Measurements from ENCODE around the gene JUP.

The JUP gene

DNA sequence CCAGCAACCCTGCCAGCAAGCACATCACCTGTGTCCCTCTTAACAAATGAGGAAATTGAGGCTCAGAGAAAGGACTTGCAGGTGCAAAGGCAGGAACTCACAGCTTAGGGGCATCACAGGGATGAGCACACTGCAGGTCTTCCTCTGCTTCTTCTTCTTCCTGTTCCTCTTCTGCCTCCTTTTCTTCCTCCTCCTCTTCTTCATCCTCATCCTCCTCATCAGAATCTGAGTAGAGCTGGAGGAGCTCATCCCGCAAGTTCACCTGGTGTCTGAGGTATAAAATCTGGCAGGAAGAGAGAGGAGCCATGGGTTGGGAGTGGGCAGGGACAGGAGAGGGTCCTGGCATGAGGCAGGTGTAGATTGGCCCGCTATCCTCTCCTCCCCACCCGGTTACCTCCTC, 54.7 kb downstream of the JUP start:
- POLR2A ChIA-PET: no interaction called here
- CTCF ChIA-PET: interaction anchor here (0.8 to 1.7 kb wide), 3 partner anchors 18 to 80 kb away, joined by 3 to 10 read pairs (median 4); partner anchors contain the start of gene P3H4

DNA sequence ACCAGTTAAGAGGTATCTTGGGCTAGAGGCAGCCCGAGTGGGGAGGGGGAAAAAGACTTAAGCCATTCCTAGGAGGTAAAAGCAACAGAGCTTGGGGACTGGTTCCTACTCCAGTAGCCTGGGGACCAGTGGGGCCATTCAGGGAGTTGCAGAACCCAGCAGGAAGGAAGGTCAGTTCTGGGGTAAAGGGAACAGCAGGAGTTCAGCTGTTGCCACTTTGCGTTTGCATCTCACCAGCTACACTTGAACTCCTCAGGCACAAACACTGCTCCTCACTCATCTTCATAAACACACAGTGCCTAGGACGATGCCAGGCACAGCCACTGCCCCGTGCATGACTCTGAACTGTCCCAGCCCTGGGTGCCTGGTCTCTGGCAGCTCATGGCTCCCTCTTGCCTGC, 56.0 kb downstream of the JUP start:
- no peak for DNase-seq (ENCODE audit: extremely low spot score)
- ChIA-PET CTCF (interaction anchor here (1.7 kb wide), 1 partner anchor 71 kb away, joined by 6 read pairs; no protein-coding TSS in a partner anchor), POLR2A (interaction anchor here (0.7 kb wide), 1 partner anchor 39 kb away, joined by 4 read pairs; no protein-coding TSS in a partner anchor)
- TF ChIP-seq, protein P1, sequence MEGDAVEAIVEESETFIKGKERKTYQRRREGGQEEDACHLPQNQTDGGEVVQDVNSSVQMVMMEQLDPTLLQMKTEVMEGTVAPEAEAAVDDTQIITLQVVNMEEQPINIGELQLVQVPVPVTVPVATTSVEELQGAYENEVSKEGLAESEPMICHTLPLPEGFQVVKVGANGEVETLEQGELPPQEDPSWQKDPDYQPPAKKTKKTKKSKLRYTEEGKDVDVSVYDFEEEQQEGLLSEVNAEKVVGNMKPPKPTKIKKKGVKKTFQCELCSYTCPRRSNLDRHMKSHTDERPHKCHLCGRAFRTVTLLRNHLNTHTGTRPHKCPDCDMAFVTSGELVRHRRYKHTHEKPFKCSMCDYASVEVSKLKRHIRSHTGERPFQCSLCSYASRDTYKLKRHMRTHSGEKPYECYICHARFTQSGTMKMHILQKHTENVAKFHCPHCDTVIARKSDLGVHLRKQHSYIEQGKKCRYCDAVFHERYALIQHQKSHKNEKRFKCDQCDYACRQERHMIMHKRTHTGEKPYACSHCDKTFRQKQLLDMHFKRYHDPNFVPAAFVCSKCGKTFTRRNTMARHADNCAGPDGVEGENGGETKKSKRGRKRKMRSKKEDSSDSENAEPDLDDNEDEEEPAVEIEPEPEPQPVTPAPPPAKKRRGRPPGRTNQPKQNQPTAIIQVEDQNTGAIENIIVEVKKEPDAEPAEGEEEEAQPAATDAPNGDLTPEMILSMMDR (IDR thresholded peaks at IDR 0.05; ENCODE audit: control extremely low read depth, extremely low read depth, low read depth, missing control alignments): no peak

More for the DNA sequence above, 54.7 kb downstream of the JUP start:
- DNase-seq (ENCODE audit: extremely low spot score): no peak
- TF ChIP-seq, protein P1 (IDR thresholded peaks at IDR 0.05; ENCODE audit: control extremely low read depth, extremely low read depth, low read depth, missing control alignments): no peak

DNA sequence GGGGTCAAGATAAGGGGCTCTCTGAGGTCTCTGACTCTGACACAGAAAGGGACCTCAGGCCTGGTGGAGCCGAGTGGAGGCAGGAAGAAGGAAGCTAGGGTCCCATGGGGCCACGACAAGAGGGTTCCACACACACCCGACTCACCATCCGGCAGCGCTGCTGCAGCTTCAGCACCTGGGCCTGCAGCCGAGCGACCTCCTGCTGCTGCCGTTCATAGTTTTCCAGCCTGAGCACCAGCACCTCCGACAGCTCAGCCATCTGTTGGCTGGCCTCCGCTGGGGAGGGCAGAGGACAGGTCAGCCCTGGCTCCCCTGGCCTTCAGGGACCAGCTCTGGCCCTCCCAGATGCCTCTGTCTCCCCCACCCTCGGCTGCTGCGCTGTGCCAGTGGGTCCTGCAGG, 58.5 kb downstream of the JUP start:
- no peak for DNase-seq (ENCODE audit: extremely low spot score)
- POLR2A ChIA-PET: no interaction called here
- CTCF ChIA-PET: interaction anchor here (1.4 kb wide), 2 partner anchors 9 to 74 kb away, joined by 4 to 5 read pairs; no protein-coding TSS in a partner anchor
- TF ChIP-seq, protein P1 (IDR thresholded peaks at IDR 0.05; ENCODE audit: control extremely low read depth, extremely low read depth, low read depth, missing control alignments): no peak

DNA sequence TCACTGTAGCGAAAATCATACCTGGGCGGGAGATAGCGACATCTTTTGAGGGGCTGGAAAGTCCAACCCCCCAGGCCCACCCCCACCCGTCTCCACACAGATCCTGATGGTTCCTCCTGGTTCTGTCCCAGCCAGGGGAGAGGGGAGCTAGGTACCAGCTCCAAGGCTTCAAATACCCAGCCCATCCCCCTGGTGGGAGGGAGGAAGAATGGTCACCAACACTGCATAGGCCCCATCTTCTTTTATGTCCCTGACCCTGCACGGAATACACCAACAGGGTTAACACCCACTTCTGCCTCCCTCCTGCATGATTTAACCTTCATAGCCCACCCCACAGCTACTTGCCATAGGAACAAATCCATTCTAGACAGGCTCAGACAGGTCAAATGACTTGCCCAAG, 61.4 kb downstream of the JUP start:
- TF ChIP-seq, protein P1 (IDR thresholded peaks at IDR 0.05; ENCODE audit: control extremely low read depth, extremely low read depth, low read depth, missing control alignments): no peak
- DNase-seq (ENCODE audit: extremely low spot score): no peak
- POLR2A ChIA-PET: no interaction called here
- CTCF ChIA-PET: interaction anchor here (1.1 kb wide), 1 partner anchor 10 kb away, joined by 3 read pairs; no protein-coding TSS in a partner anchor

DNA sequence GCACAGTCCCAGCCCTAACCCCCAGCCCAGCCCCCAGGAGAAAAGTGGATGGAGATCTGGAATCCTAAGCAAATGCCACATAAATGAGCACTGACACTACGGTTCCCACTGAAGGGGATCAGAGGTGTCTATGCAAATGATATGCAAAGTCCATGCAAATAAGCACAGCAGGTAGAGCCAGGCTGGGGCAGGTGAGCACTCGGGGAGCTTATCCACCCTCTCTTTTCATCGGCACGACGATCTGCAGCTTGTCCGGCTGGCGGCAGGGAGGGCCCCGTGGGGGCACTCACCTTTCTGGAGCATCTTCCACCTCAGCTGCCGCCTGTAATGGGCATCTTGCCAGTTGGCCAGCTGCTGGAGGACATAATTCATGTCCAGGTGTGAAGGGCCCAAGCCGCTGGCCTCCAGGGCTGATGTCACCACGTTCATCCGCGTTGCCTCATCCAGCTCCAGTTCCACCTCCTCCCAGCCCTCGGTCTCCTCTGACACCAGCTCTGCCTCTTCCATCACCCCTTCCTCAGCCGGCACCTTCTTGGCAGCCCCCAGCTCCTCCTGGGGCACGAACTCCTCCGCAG, 61.9 kb downstream of the JUP start:
- ChIA-PET CTCF (interaction anchor here (1.1 to 2.0 kb wide), 2 partner anchors 9 to 77 kb away, joined by 3 to 6 read pairs; no protein-coding TSS in a partner anchor), POLR2A (no interaction called here)
- TF ChIP-seq, protein P1 (IDR thresholded peaks at IDR 0.05; ENCODE audit: control extremely low read depth, extremely low read depth, low read depth, missing control alignments): no peak
- DNase-seq (ENCODE audit: extremely low spot score): no peak

DNA sequence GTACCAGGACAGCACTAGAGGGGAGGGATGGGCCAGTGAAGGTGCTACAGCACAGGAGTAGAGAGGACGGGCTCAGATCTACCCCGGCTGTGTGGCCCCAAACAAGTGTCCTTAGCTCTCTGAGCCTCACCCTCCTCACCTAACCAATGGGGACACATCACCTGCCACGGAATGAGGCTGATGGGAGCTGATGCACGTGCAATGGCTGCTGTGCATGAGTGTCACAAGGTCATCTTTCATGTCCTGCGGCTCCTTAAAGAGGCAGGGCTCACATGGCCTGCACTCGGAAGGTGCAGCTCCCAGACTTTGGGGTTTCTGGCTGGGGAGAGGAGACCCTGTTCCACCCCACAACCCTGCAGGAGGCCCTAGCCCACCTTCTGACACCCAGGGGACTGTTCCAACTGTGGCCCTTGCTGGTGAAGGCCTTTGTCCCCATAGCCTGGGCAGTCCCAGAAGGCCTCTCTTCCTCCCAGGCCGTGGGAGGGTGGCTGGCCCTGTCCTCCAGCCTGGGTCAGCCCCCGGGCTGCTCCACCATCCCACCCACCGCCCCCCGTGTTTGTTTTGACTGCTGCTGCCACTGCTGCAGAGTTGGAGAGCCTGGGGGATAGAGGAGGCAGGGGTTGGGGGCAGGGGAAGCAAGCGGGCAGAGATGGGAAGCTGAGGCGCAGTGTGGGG, 62.6 kb downstream of the JUP start:
- TF ChIP-seq, protein P1 (IDR thresholded peaks at IDR 0.05; ENCODE audit: control extremely low read depth, extremely low read depth, low read depth, missing control alignments): no peak
- POLR2A ChIA-PET: no interaction called here
- DNase-seq (ENCODE audit: extremely low spot score): no peak
- CTCF ChIA-PET: interaction anchor here (0.9 to 2.0 kb wide), 3 partner anchors 28 to 78 kb away, joined by 3 to 6 read pairs (median 6); no protein-coding TSS in a partner anchor
